ENCODE results near the gene THSD4.

GRCh38 chr15:71776304-71776703, 661.0 kb downstream of the THSD4 start:
- TF ChIP-seq POLR2AphosphoS5 (IDR thresholded peaks at IDR 0.05; ENCODE audit: low read depth, low read length) (no peak), POLR2A (IDR thresholded peaks at IDR 0.05; ENCODE audit: low read depth, low read length) (no peak)
